HG03571 (cell line): ENCODE data around the gene PKP2.

Experiments used
- ATAC-seq: cut with Tn5 transposase; IDR thresholded peaks from one replicate; pipeline ENCODE4 v1.9.1; 2021; ENCODE audit not compliant: unreplicated experiment

Gene PKP2

DNA sequence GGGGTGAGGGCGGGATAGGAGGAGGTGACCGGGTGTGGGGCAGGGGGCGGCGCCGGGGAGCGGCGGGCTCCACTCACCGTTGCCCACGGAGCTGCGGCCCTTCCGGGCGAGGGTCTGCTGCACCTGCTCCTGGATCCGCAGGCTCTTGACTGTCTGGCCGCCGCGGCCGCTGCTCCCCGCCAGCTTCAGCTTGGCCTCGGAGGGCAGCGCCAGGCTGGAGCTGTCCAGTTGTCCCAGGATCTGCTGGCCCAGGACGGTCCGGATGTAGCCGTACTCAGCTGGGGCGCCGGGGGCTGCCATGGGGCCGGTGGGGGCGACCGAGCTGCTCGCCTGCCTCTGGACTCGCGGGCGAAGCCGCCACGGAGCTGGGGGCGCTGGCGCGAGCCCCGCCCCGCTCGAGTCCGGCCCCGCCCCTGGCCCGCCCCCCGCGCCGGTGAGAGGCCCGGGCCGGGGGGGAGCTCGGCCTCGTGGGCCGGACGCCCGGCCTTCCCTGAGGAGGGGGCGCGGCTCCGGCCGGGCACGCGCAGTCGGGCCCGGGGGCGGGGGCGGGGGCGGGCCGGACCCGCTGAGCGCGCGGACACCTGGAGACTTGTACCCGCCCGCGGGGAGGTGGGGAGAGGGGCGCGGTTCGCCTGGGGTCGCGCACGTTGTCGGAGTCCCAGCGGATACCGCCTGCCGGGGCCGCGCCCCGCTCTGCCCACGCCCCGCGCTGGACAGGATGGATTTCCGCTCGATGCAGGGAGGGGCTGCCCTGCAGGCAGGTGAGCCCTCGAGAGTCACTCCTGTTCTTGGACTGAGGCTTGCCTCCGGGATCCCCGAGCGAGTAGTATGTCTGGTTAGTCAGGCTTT, at the start of gene PKP2:
Gene PKP2, minus strand, starts transcription at position 346 of the 849 bp plus-strand sequence. Its CDS starts 46 bp downstream, at position 300.
- ATAC-seq = peak; percentile 61

DNA sequence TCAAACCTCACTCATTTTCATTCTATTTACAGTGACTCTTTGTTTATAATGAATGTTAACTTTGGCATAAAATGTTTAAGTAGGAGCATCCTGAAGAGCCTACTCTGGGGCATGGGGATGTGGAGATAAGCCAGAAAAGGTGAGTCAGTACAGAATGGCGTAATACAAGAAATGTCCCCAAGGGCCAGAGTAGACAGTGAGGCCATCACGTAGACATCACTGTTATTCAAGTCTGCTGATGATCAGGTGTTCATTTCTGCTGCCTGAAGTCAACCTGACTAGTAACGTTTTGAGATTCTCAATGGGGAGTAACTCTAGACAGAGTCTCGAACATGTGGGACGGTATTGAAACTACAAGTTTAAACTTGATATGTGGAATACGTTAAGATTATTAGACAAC, 47.6 kb upstream of the PKP2 start:
- no peak for ATAC-seq

- no peak for ATAC-seq
These were observed 43.2 kb upstream of the PKP2 start for GRCh38 chr12:32939801-32940200.

- no peak for ATAC-seq
These were observed 30.4 kb upstream of the PKP2 start for GRCh38 chr12:32926963-32927362.

GRCh38 chr12:32926356-32926755, 29.8 kb upstream of the PKP2 start:
- no peak for ATAC-seq

GRCh38 chr12:32922546-32923297, 26.1 kb upstream of the PKP2 start:
- no peak for ATAC-seq

DNA sequence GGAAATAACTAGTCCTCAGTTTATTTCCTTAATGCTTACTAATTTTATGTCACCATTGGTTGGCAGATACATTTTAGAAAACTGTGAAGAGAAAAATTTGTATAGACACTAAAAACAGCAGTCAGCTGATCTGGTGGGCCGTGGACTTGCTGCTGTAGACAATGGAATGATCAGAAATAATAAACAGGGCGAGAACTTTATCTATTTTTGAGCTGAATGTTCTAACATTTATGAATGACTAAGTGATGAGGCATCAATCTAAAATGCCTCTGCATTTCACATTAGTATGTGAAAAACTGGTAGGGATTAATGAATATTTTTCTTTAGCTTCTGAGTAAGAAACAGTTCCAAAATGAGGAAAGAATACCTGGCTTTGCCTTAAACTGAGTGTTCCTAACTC, 24.8 kb upstream of the PKP2 start:
- ATAC-seq = no peak

- no peak for ATAC-seq
These were observed 24.0 kb upstream of the PKP2 start for GRCh38 chr12:32920506-32921085.

- no peak for ATAC-seq
These were observed 22.6 kb upstream of the PKP2 start for GRCh38 chr12:32918890-32919801.

- ATAC-seq = no peak
These were observed 20.6 kb upstream of the PKP2 start for GRCh38 chr12:32917094-32917611.

GRCh38 chr12:32907898-32908476, 11.4 kb upstream of the PKP2 start:
- ATAC-seq = no peak

DNA sequence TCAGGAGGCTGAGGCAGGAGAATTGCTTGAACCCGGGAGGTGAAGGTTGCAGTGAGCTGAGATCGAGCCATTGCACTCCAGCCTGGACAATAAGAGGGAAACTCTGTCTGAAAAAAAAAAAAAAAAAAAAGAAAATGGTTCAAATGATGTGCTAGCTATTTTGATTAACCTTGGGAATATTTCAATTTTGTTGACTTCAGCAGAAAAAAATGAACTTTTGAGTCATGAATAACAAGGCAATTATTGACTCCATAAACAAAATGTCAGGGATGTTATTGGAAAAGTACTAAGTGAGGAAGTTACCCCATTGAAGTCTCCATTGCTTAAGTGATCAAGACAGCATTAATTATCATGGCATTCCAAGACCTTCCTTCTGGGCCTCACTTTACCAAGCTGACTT, 10.6 kb upstream of the PKP2 start:
- no peak for ATAC-seq

DNA sequence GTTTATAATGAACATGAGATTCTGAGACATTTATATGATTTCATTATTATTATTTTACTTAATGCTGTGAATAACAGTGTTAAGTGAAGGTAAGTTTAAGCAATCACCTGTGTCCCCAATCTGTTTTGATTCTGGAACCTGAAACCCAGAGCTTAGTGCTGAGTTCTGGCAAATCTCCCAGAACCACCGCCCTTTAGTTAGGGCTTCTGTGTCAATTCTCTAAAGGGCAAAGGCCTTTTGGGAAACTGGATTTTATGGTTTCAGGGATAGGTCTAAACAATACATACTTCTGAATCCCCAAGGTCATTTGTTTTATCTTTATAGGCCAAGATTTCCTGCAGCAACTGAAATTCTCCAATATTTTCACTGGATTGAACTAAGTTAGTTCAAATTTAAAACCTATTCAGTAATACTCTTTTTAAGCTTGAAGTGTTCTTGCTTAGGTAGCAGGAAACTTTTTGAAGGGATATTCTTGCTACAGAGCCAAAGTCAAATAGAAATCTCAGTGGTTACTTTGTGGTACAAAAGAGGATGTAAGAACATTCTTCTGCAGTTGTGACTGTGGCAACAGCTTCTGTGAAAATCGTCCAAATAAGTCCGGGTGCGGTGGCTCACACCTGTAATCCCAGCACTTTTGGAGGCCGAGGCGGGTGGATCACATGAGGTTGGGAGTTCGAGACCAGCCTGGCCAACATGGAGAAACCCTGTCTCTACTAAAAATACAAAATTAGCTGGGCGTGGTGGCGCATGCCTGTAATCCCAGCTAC, 10.0 kb upstream of the PKP2 start:
- ATAC-seq = peak; percentile 99

GRCh38 chr12:32903763-32904162, 7.2 kb upstream of the PKP2 start:
- no peak for ATAC-seq

DNA sequence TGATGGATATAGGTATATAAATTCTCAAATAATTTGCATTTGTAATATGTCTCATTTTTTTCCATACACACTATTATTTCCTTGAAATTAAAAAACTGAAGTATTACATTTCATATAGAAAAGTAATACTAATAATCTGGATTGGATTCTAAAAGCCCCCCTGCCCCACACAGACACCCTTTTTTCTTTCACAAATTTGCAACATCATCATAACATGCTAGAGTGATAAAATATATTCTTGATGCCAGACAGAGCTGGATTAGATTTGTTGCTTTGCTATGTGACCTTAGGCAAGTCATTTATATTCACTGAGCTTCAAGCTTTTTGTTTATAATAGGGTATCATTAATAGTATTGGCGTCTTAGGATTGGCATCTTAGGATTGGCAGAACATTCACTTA, 6.7 kb upstream of the PKP2 start:
- ATAC-seq = no peak

DNA sequence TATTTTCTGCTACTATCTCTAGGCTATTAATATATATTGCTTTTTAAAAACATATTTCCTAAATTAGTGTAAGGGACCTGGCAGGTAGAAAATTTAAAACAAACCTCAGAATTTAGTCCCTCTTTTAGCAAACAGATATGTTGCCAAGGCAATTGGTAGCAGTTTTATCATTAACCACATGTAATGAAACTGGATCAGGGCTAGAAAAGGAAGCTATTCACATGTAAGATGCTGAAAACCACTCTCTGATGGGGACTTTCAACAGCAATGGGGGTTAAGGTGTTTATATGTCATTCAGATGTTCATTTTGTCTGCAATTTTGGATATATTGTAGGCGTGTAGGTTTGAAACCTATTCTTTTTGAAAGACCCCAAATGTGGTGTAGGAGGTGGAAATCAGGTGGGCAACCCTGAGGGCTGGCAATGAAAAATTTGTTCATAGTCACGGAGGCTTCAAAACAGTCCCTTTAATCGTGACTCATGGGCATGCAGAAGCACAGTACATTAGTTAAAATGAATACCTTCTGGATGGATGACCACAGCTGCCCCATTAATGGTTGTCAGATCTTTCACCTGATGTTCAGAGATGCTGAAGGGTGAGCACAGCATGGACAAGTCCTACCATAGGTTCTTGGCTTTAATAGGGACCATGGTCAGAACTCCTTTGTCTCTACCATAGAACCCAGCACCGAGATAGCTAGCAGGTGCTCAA, 5.9 kb upstream of the PKP2 start:
- no peak for ATAC-seq

DNA sequence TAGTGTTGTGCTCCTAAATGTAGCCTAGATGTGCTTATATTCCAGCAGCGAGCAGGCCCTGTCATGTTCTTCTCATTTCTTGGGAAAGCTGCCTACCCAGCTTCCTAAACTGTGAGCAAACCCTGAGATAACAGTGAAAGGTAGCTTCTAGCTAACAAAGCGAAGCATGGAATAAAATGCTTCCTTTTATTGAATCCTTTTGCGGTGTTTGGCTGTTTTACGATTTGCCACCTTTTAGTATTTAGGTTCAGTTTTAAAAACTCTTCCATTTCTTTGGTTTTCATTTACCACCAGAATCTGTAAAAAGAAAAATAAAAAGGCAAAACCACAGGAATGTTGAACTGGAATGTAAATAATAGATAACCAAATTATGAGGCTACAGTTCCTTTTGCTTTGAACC, 5.0 kb upstream of the PKP2 start:
- no peak for ATAC-seq

- ATAC-seq = no peak
These were observed 1.4 kb upstream of the PKP2 start for GRCh38 chr12:32897687-32898573.
